H1 (cell line): ENCODE results near the gene MORC4. TPM values are rescaled to one million over a fixed set of nuclear protein-coding genes. Genes with fewer than 3 reads are reported as not detected.

Source experiments
- CTCF ChIA-PET: fragments of 300-600 bp; sonication (Branson Sonifier 250); formaldehyde crosslinking; loops from one replicate; lab custom pipeline; 2021; ENCODE audit not compliant: partially characterized antibody; lab: Charles Lee
- POLR2A ChIA-PET: fragments of 300-600 bp; sonication (Branson Sonifier 250); formaldehyde crosslinking; loops from one replicate; lab custom pipeline; 2021; ENCODE audit warnings: inconsistent platforms; ENCODE audit not compliant: partially characterized antibody; lab: Charles Lee
- DNase-seq, 2 experiments: peaks; one replicate each; pipeline versions ENCODE4 v3.0.0 to v3.0.0-alpha.2; 2010 to 2022; ENCODE audit warnings: low spot score in 2 of 2, low read depth in 1 of 2, mixed read lengths in 1 of 2
- FAIRE-seq: peaks from 2 replicates; lab custom pipeline; 2011; peaks lifted over from hg19 to GRCh38; lab: Jason Lieb, UNC
- H2AFZ ChIP-seq: 2 replicates; pipeline ENCODE4 v1.8.1; 2012; ENCODE audit warnings: low read length, inconsistent platforms
- H2AK5ac ChIP-seq: 2 replicates; pipeline ENCODE4 v1.6.1; 2013; ENCODE audit warnings: low read depth, low read length
- H2BK120ac ChIP-seq: replicated peaks from 2 replicates; pipeline ENCODE3; 2013; ENCODE audit warnings: low read depth, low read length, inconsistent platforms
- H2BK12ac ChIP-seq: 2 replicates; pipeline ENCODE4 v1.6.1; 2013; ENCODE audit warnings: low read depth, low read length
- H2BK15ac ChIP-seq: 2 replicates; pipeline ENCODE4 v1.6.1; 2013; ENCODE audit warnings: low read length
- H2BK20ac ChIP-seq: 2 replicates; pipeline ENCODE4 v1.6.1; 2013; ENCODE audit warnings: low read length
- H2BK5ac ChIP-seq: 2 replicates; pipeline ENCODE4 v1.6.1; 2013; ENCODE audit warnings: low read depth, low read length
- H3K14ac ChIP-seq: 2 replicates; pipeline ENCODE4 v1.6.1; 2013; ENCODE audit warnings: inconsistent platforms; ENCODE audit not compliant: insufficient read length
- H3K18ac ChIP-seq: 2 replicates; pipeline ENCODE4 v1.6.1; 2013; ENCODE audit warnings: low read length; ENCODE audit errors: extremely low read depth
- H3K23ac ChIP-seq: 2 replicates; pipeline ENCODE4 v1.6.1; 2013; ENCODE audit warnings: inconsistent platforms; ENCODE audit not compliant: insufficient read length
- H3K23me2 ChIP-seq: 2 replicates; pipeline ENCODE4 v1.6.1; 2013; ENCODE audit warnings: low read depth, low read length
- H3K27ac ChIP-seq: 2 replicates; pipeline ENCODE4 v1.6.1; 2011; ENCODE audit warnings: low read depth, low read length, inconsistent platforms
- H3K27me3 ChIP-seq, 4 experiments: replicated peaks in 1 of 4; 1 replicate in 1 of 4; 2 replicates in 3 of 4; pipeline versions ENCODE4 v1.6.1 to v1.8.1; 2011 to 2013; ENCODE audit warnings: low read length in 3 of 4, mild to moderate bottlenecking in 3 of 4, inconsistent platforms in 2 of 4, mixed read lengths in 2 of 4, moderate library complexity in 1 of 4; ENCODE audit not compliant: control insufficient read depth in 3 of 4, insufficient read depth in 3 of 4; ENCODE audit errors: extremely low read depth in 1 of 4
- H3K36me3 ChIP-seq, 4 experiments: 2 replicates each; pipeline versions ENCODE4 v1.6.1 to v1.8.1; 2011 to 2013; ENCODE audit warnings: mild to moderate bottlenecking in 4 of 4, low read length in 3 of 4, moderate library complexity in 2 of 4, control low read depth in 1 of 4, inconsistent platforms in 1 of 4; ENCODE audit not compliant: insufficient read depth in 4 of 4, control insufficient read depth in 2 of 4
- H3K4ac ChIP-seq: replicated peaks from 2 replicates; pipeline ENCODE3; 2013; ENCODE audit warnings: low read length, low read depth, mixed read lengths, inconsistent platforms; ENCODE audit not compliant: insufficient read length
- H3K4me1 ChIP-seq, 4 experiments: replicated peaks in 1 of 4; 1 replicate in 1 of 4; 2 replicates in 3 of 4; pipeline versions ENCODE4 v1.6.1 to v1.8.1; 2011 to 2013; ENCODE audit warnings: low read length in 3 of 4, inconsistent platforms in 2 of 4, mixed read lengths in 1 of 4; ENCODE audit not compliant: insufficient read depth in 4 of 4, control insufficient read depth in 3 of 4
- H3K4me2 ChIP-seq, 2 experiments: 2 replicates each; pipeline versions ENCODE4 v1.6.1 to v1.8.1; 2011 to 2013; ENCODE audit warnings: low read depth in 2 of 2, low read length in 2 of 2, control low read depth in 1 of 2, inconsistent platforms in 1 of 2, mild to moderate bottlenecking in 1 of 2; ENCODE audit not compliant: insufficient read depth in 1 of 2
- H3K4me3 ChIP-seq, 4 experiments: fragments of 200-600, 300-600 bp in 1 of 4; sonication (generic), shearing (Covaris generic), sonication (Bioruptor Twin) in 1 of 4; 2 replicates each; pipeline versions ENCODE4 v1.5.1 to v1.8.1; 2011 to 2016; ENCODE audit warnings: low read length in 4 of 4, low read depth in 3 of 4, control low read depth in 2 of 4, inconsistent platforms in 2 of 4, mild to moderate bottlenecking in 2 of 4, mixed read lengths in 1 of 4, moderate library complexity in 1 of 4; ENCODE audit not compliant: insufficient read depth in 2 of 4; ENCODE audit errors: extremely low read depth in 1 of 4
- H3K56ac ChIP-seq: replicated peaks from 2 replicates; pipeline ENCODE3; 2013; ENCODE audit warnings: low read depth, mild to moderate bottlenecking, mixed read lengths, low read length, inconsistent platforms; ENCODE audit not compliant: insufficient read length
- H3K79me1 ChIP-seq: 2 replicates; pipeline ENCODE4 v1.6.1; 2013; ENCODE audit warnings: low read depth, low read length, control low read depth
- H3K79me2 ChIP-seq, 2 experiments: 2 replicates each; pipeline versions ENCODE4 v1.6.1 to v1.8.1; 2012 to 2013; ENCODE audit warnings: low read length in 2 of 2, mild to moderate bottlenecking in 2 of 2, inconsistent platforms in 1 of 2; ENCODE audit not compliant: insufficient read depth in 2 of 2, control insufficient read depth in 1 of 2
- H3K9ac ChIP-seq, 4 experiments: replicated peaks in 1 of 4; 1 replicate in 1 of 4; 2 replicates in 3 of 4; pipeline versions ENCODE4 v1.6.1 to v1.8.1; 2011 to 2013; ENCODE audit warnings: low read depth in 3 of 4, low read length in 3 of 4, control low read depth in 2 of 4, mild to moderate bottlenecking in 2 of 4, moderate library complexity in 2 of 4, inconsistent platforms in 1 of 4; ENCODE audit errors: extremely low read depth in 1 of 4
- H3K9me3 ChIP-seq, 2 experiments: 2 replicates each; pipeline versions ENCODE4 v1.6.1 to v1.8.1; 2012 to 2013; ENCODE audit warnings: mild to moderate bottlenecking in 2 of 2, moderate library complexity in 2 of 2, control low read depth in 1 of 2, inconsistent platforms in 1 of 2, low read depth in 1 of 2, low read length in 1 of 2, mixed read lengths in 1 of 2; ENCODE audit not compliant: insufficient read depth in 2 of 2
- H4K20me1 ChIP-seq, 2 experiments: replicated peaks in 1 of 2; 2 replicates each; pipeline versions ENCODE3 to v1.8.1; 2011 to 2013; ENCODE audit warnings: inconsistent platforms in 2 of 2, low read length in 2 of 2, mild to moderate bottlenecking in 1 of 2; ENCODE audit not compliant: insufficient read depth in 2 of 2, control insufficient read depth in 1 of 2
- H4K5ac ChIP-seq: 2 replicates; pipeline ENCODE4 v1.6.1; 2013; ENCODE audit warnings: low read length, low read depth, mixed read lengths, inconsistent platforms; ENCODE audit not compliant: insufficient read length
- H4K8ac ChIP-seq: 2 replicates; pipeline ENCODE4 v1.8.0; 2013; ENCODE audit warnings: mild to moderate bottlenecking, moderate library complexity, low read length, inconsistent platforms; ENCODE audit not compliant: insufficient read depth; ENCODE audit errors: extremely low read depth
- H4K91ac ChIP-seq: replicated peaks from 2 replicates; pipeline ENCODE3; 2013; ENCODE audit warnings: low read length, mixed read lengths, inconsistent platforms; ENCODE audit not compliant: insufficient read length
- BACH1 ChIP-seq: IDR thresholded peaks from 2 replicates; pipeline ENCODE4 v1.6.1; 2012; ENCODE audit warnings: low read length, improper control_type of control experiment
- CBX5 ChIP-seq: fragments of 300-800, 300-1000 bp; sonication (generic); IDR thresholded peaks from 2 replicates; pipeline ENCODE4 v1.7.1; 2016; ENCODE audit warnings: antibody characterized with exemption, low read length, low read depth
- EP300 ChIP-seq, 2 experiments: IDR thresholded peaks; 1 replicate in 1 of 2; 2 replicates in 1 of 2; pipeline ENCODE4 v1.6.1; 2011 to 2012; ENCODE audit warnings: low read depth in 2 of 2, low read length in 2 of 2, mild to moderate bottlenecking in 2 of 2, borderline replicate concordance in 1 of 2, inconsistent platforms in 1 of 2, moderate library complexity in 1 of 2
- GTF2F1 ChIP-seq: IDR thresholded peaks from 2 replicates; pipeline ENCODE4 v1.6.1; 2012; ENCODE audit warnings: low read depth, low read length, improper control_type of control experiment, borderline replicate concordance
- HDAC6 ChIP-seq: IDR thresholded peaks from one replicate; pipeline ENCODE4 v1.7.1; 2012; ENCODE audit warnings: low read depth, mild to moderate bottlenecking, inconsistent platforms, low read length, moderate library complexity
- JUN ChIP-seq: IDR thresholded peaks from 2 replicates; pipeline ENCODE4 v1.6.1; 2011; ENCODE audit warnings: low read depth, mild to moderate bottlenecking, improper control_type of control experiment, low read length
- POLR2A ChIP-seq, 2 experiments: IDR thresholded peaks; 1 replicate in 1 of 2; 2 replicates in 1 of 2; pipeline ENCODE4 v1.6.1; 2011; ENCODE audit warnings: low read depth in 2 of 2, low read length in 2 of 2, mild to moderate bottlenecking in 2 of 2; ENCODE audit errors: control extremely low read depth in 1 of 2
- POU5F1 ChIP-seq: IDR thresholded peaks from 2 replicates; pipeline ENCODE4 v1.6.1; 2011; ENCODE audit warnings: low read depth, mild to moderate bottlenecking, low read length, moderate library complexity
- RAD21 ChIP-seq, 2 experiments: IDR thresholded peaks in 1 of 2; conservative IDR thresholded peaks in 1 of 2; 2 replicates each; pipeline ENCODE4 v1.6.1; 2011; ENCODE audit warnings: low read depth in 2 of 2, low read length in 2 of 2, improper control_type of control experiment in 1 of 2, inconsistent platforms in 1 of 2, mild to moderate bottlenecking in 1 of 2, moderate library complexity in 1 of 2
- SRF ChIP-seq: IDR thresholded peaks from 2 replicates; pipeline ENCODE4 v1.6.1; 2011; ENCODE audit warnings: mild to moderate bottlenecking, low read depth, low read length, moderate library complexity
- TEAD4 ChIP-seq: IDR thresholded peaks from 2 replicates; pipeline ENCODE4 v1.6.1; 2012; ENCODE audit warnings: low read depth, low read length, inconsistent platforms, mixed read lengths
- WGBS, 2 experiments: shearing (Covaris generic) in 1 of 2; methylation state at CpG; one replicate each; pipeline versions ENCODE4 v1.1.6 to v1.1.7; 2013 to 2015; ENCODE audit warnings: low lambda C conversion rate in 2 of 2, mixed read lengths in 2 of 2, inconsistent platforms in 1 of 2, low coverage in 1 of 2, missing lambda C conversion rate in 1 of 2; ENCODE audit not compliant: insufficient replicate concordance in 2 of 2, insufficient coverage in 1 of 2, insufficient read length in 1 of 2; ENCODE audit errors: extremely low coverage in 1 of 2, missing lambda C conversion rate in 1 of 2; 5-methylcytosine and 5-hydroxymethylcytosine counted together
- polyA plus RNA-seq, 7 experiments: library from polyadenylated mRNA; depleted of rRNA in 3 of 7; stranded (reverse) in 5 of 7; unstranded in 2 of 7; fragments of >200 nt in 5 of 7; fragments of 200-250 nt in 2 of 7; gene quantifications; 1 replicate in 5 of 7; 2 replicates in 1 of 7; 4 replicates in 1 of 7; pipeline versions ENCODE4 v1.2.1 to v1.2.3, GENCODE V29; 2011 to 2013; ENCODE audit warnings: missing spikeins in 2 of 7, mixed read lengths in 2 of 7
- total RNA-seq: library from RNA; stranded (reverse); fragmentation: NEBNext Ultra II Directional; extraction: Animal tissue kit (Norgen Biotek cat#: 25700); gene quantifications from 2 replicates; pipeline ENCODE4 v1.2.1, GENCODE V29; 2021
- TF ChIP-seq, protein P1 (sequence below): IDR thresholded peaks from 2 replicates; pipeline ENCODE4 v1.6.1; 2011; ENCODE audit warnings: low read depth, mild to moderate bottlenecking, low read length; ENCODE audit not compliant: insufficient read depth

The MORC4 gene
- total and polyA plus RNA-seq, 2 of the 8 experiments (the other 6 are each of a cell fraction or from before 2014, with no cell fraction given) = 1.4 to 2.5 TPM

DNA sequence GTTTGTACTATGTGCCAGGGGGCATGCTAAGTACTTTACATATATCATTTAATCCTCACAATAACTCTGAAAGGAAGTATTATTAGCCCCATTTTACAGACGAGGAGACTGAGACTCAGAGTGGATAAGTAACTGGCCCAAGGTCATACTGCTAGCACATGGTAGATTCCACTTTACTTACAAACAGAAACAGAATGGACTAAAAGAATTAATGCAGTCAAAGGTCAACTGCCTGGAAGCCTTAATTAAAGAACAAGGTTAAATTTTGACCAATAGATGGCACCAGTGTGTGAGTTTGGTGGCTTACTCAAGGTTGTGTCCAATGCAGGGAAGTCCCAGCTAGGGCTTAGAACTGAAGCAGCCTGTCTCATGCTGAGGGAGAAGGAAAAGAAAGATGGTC, 101.5 kb downstream of the MORC4 start:
- peak; percentile 32 for FAIRE-seq
- CTCF ChIA-PET = interaction anchor here (0.6 to 5.6 kb wide), 16 partner anchors 8 to 405 kb away, joined by 3 to 50 read pairs (median 4); no protein-coding TSS in a partner anchor
- TF ChIP-seq TEAD4 (no peak), POLR2A (IDR thresholded peaks at IDR 0.05; ENCODE audit: control extremely low read depth in 1 of 2, low read depth in 2 of 2, low read length in 2 of 2) (no peak), GTF2F1 (no peak), BACH1 (no peak), SRF (no peak), POU5F1 (no peak), EP300 (IDR thresholded peaks at IDR 0.05; ENCODE audit: borderline replicate concordance in 1 of 2, low read depth in 2 of 2, low read length in 2 of 2) (no peak), HDAC6 (no peak), RAD21 (IDR thresholded peaks at IDR 0.05 in 1 of 2, conservative IDR thresholded peaks at IDR 0.05 in 1 of 2; ENCODE audit: low read depth in 2 of 2, low read length in 2 of 2) (peak; percentile 66 to 69), JUN (no peak), CBX5 (no peak)
- TF ChIP-seq, protein P1, sequence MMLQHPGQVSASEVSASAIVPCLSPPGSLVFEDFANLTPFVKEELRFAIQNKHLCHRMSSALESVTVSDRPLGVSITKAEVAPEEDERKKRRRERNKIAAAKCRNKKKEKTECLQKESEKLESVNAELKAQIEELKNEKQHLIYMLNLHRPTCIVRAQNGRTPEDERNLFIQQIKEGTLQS = no peak

More for the DNA sequence above, 101.5 kb downstream of the MORC4 start:
- Histone ChIP-seq H3K56ac (no peak overlapping the region), H3K23me2 (no peaks in the 10 kb centered on the region), H3K9me3 (no peaks in the 10 kb centered on the region), H3K4me1 (no peaks in the 10 kb centered on the region; a peak in 1 of 7 replicates), H4K5ac (no peak overlapping the region), H4K20me1 (no peaks in the 10 kb centered on the region), H4K91ac (no peak overlapping the region), H2BK20ac (no peak overlapping the region), H3K79me1 (no peaks in the 10 kb centered on the region), H4K8ac (no peak overlapping the region), H2BK5ac (no peak overlapping the region), H3K4me2 (no peak overlapping the region), H2BK12ac (no peak overlapping the region), H2AK5ac (no peak overlapping the region), H3K79me2 (no peaks in the 10 kb centered on the region), H3K27me3 (no peaks in the 10 kb centered on the region), H3K9ac (no peak overlapping the region), H3K4me3 (no peak overlapping the region), H2BK120ac (no peak overlapping the region), H2AFZ (no peak overlapping the region), H3K36me3 (no peaks in the 10 kb centered on the region), H2BK15ac (no peak overlapping the region), H3K14ac (no peak overlapping the region), H3K4ac (no peak overlapping the region), H3K23ac (no peak overlapping the region), H3K27ac (no peak overlapping the region), H3K18ac (no peak overlapping the region)
- DNase-seq = no peak
- 24% methylated on average over 1 of the region's 1 CpG; no CpG with 5 or more reads in 1 of the 2 experiments for WGBS, 2 experiments
- POLR2A ChIA-PET = no interaction called here
